NOMO-1 (cell line): ENCODE measurements around the gene SLC36A4.
"Not testable (repeated sequence)": the region's sequence is repeated elsewhere in the genome, so short reads cannot be mapped to it uniquely, and the experiment has no call there.

Source experiments
- DNase-seq, 2 experiments: peaks; one replicate each; lab custom pipeline; 2025; ENCODE audit not compliant: unreplicated experiment in 2 of 2; lab: John Stamatoyannopoulos, UW

The SLC36A4 gene

DNA sequence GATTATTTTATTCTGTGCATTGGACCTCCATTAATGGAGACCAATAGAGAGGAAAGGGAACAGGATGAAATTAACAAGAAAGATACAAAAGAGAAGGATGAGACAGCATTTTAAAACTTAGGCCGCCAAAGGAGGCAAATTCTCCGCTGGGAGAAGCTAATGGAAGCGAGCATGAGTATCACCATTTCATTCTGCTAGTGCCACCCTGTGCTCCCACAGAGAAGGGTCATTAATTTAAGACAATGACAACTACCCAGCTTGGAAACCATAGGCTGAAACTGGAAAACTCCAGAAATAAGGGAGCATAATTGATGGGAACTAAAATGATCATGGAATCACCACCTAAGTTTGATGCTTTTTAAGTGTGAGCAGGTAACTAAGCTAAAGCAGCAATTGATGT lies 69.2 kb downstream of the SLC36A4 start:
- no peak for DNase-seq

- no peak for DNase-seq
These were observed 74.4 kb downstream of the SLC36A4 start for GRCh38 chr11:93123351-93123898.

- no peak for DNase-seq
These were observed 75.1 kb downstream of the SLC36A4 start for GRCh38 chr11:93122535-93123235.

DNA sequence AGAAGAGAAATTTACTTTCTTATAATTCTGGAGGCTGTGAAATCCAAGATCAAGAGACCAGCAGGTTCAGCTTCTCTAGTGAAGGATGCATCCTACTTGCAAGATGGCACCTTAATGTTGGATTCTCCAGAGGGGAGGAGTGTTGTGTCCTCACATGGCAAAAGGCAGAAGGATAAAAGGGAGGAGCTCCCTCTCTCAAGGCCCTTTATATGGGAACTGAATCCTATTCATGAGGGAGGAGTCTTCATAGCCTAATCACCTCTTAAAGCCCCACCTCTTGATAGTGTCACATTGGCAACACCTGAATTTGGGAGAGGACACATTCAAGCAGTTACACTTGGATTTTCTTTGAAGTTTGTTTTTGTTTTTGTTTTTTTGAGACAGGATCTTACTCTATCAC lies 79.5 kb downstream of the SLC36A4 start:
- no peak for DNase-seq

- no peak for DNase-seq
These were observed 80.2 kb downstream of the SLC36A4 start for GRCh38 chr11:93117565-93117964.

DNA sequence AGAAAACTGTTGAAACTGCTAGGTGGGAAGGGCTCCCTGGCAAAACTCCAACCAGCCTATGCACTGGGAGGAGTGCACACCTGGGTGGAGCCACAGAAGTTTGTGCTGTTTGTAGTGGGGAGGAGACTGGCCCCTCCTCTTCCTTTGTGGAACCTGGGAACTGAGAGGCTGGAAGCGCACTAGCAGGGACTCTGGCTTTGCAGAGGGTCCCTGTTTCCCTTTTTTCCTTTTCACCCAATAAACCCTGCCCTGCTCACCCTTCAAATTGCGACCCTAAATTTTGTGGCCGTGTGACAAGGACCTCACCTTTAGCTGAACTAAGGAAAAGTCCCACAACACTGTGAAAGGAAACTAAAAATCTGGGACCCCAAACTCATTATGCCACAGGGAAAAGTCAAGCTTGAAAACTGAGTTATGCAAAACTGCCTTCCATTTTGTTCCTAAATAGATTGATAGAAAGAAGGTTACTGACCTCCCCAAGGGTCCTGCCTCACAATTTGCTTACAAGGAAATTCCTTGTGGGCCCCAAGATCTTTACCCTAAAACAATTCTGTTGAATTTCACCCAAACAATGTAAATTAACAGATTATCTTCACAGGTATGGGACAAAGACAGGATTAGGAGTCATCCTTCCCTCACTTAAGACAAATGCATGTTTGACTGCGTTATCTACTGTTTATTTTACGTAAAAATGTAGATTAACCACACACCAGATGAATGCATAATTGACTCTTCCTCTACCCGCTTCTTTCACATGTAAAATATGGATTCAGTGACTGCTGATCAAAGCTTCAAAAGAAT lies 81.0 kb downstream of the SLC36A4 start:
- DNase-seq = no peak

DNA sequence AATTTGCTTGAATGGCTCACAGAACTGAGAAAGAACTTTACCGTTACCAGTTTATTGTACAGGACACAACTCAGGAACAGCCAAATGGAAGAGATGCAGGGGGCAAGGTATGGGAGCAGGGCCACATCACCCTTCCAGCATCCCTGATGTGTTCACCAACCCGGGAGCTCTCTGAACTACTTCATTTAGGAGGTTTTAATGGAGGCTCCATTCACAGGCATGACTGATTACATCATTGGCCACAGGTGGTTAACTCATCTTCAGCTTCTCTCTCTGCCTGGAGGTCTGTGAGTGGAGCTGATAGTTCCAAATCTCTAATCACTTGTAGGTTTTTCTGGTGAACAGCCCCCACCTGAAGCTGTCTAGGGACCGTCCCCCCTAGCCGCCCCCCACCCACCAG lies 83.5 kb downstream of the SLC36A4 start:
- DNase-seq = no peak

GRCh38 chr11:93113824-93114223 lies 84.0 kb downstream of the SLC36A4 start:
- no peak for DNase-seq

DNA sequence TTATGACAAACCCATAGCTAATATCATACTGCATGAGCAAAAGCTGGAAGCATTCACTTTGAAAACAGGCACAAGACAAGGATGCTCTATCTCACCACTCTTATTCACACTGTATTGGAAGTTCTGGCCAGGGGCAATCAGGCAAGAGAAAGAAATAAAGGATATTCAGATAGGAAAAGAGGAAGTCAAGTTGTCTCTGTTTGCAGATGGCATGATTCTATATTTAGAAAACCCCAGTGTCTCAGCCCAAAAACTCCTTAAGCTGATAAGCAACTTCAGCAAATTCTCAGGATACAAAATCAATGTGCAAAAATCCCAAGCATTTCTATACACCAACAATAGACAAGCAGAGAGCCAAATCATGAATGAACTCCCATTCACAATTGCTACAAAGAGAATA lies 86.6 kb downstream of the SLC36A4 start:
- not testable (repeated sequence) for DNase-seq

DNA sequence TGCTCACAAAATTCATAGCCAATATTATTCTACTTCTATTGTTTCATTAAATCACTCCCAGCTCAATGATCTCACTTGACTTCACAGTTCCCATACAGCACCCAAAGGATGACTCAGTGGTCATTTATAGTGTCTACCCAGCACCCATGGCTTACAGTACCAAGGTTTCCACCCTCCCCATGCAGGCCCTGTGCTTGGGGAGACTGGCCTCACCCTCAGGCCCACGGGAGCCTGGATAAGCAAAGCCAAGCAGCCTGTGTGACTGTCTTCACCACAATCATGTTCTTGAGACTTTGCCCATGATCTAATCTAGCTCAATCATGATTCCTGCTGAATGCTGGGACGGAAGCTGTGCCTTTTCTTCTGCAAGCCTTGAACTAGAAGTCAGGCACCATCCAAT lies 97.6 kb downstream of the SLC36A4 start:
- DNase-seq = no peak

DNA sequence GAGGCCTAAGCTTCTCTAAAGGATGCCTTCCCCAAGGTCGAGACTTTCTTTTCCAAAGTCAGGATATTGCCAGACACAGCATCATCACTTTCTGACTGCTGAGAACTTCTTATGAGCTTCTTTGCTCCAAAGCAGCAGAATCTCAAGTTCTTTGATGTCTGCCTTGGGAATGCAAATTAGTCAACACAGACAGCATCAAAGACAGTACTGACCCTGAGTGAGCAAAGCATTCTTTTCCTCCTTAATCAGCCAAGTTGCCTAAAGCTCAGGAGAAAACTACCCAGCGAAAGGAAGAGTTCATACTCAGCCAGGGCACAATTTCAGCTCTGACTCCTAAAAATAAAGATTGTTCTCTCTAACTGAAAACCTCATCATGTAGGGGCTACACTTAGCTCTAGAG lies 98.0 kb downstream of the SLC36A4 start:
- no peak for DNase-seq
